Vagina (tissue), 2 donors: ENCODE data around the gene IQGAP3.

Experiments used
- CTCF ChIP-seq, 3 experiments: fragments of 450-650 bp in 2 of 3; fragments of 200-600 bp in 1 of 3; sonication (generic) in 1 of 3; IDR thresholded peaks; one replicate each; pipeline ENCODE4 v1.5.1; 2017 to 2019; ENCODE audit warnings: antibody characterized with exemption in 3 of 3, mild to moderate bottlenecking in 2 of 3, moderate library complexity in 2 of 3
- POLR2AphosphoS5 ChIP-seq, 2 donors: sonication (generic); formaldehyde crosslinking; IDR thresholded peaks; one replicate each; pipeline ENCODE4 v1.9.0; 2017; ENCODE audit warnings: antibody characterized with exemption in 2 of 2, mild to moderate bottlenecking in 2 of 2, low read depth in 1 of 2; ENCODE audit not compliant: insufficient read depth in 1 of 2

DNA sequence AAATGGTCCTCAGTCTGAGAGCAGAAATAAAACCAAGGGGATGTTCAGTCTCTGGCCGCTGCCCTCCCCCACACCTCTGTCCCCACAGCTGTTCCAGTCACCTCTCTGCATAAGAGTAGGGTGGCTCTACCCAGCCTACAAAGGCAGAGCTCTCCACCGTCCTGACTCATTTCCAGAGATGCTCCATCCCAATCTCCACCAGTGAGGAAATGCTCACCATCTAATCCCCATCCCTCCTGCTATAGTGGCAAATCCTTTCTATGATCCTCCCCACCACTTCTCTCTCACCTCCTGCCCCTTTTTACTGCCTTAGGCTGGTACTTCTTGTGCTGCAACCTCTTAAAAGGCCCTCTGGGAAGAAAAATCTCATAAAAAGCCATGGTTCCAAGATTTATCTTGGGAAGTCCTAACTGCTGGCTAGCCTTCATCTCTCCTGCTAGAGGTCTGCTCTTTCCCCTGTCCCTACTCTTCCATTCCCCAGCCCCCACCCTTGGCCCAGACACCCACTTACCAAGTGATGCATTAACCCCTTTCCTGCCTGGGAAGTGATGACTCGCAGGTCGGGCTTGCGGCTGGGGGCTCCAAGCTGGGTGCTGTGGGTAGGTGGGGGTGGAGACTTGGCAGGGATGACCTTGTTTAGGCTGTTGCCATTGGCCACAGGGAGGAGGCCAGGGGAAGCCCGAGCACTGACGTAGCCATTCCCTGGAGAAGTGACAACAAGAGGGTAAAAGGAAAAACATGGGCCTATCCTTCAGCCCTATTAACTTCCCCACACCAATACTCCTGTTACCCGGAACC lies 95.7 kb downstream of the IQGAP3 start:
- TF ChIP-seq CTCF (IDR thresholded peaks at IDR 0.05) (no peak), POLR2AphosphoS5 (IDR thresholded peaks at IDR 0.05; ENCODE audit: insufficient read depth in 1 of 2, low read depth in 1 of 2) (peak in 1 of 2 donors; percentile 50)
